ENCODE results near the gene TBKBP1.
"Not testable (repeated sequence)": the region's sequence is repeated elsewhere in the genome, so short reads cannot be mapped to it uniquely, and the experiment has no call there.

TBKBP1 gene

DNA sequence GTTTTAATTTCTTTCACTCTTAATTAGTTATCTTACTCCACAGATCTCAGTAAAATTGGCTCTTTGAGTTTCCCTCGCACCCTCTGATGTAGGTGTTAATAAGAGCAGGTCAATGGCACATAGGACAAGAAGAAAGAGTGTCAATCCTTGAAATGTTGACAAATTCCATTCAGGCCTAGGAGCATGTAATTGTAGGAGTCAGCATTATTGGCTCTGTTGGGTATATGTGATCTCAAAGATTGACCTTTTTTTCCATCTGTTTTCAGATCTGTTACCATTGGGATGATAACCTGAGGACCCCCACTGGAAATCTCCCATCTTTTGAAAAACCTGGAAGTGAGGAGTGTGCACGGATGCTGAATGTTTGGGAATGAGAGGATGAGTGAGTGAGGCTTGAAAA, 11.8 kb upstream of the TBKBP1 start:
- no peak for DNase-seq

DNA sequence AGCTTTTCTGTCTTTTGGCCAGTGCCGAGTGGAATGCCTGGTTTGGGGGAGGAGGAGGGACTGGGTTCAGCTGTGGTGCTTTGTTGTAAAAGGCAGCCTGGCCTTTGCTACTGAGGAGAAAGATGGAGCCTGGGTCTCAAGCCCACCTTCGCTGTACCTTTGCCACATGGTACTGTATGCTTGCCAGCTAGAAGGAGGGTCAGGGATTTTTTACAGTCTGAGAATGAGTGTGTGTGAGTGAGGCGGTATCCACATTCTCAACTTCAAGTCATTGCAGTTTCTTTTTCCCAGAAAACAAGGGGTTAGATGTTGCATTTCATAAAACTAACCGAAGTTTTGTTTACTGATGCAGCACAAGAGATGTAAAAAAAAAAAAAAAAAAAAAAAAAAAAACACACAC, 11.2 kb upstream of the TBKBP1 start:
- not testable (repeated sequence) for DNase-seq

DNA sequence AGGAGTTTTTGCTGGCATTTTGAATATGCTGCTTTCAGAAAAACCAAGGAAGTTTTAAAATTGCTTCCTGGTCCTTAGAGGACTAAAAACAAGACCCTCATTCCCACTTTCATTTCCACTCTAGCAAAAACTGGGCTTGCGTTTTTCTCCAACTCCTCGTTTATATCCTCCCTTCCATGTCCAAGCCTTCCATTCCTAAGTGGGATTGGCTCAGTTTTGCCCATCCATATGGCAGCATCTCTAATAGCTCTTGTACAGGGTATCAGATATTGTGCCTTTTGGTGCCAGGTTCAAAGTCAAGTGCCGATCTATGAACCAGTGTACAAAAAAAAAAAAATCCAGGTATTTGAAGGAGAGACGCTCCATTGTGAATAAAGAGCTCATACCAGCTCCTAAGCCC, 9.9 kb upstream of the TBKBP1 start:
- DNase-seq = no peak

DNA sequence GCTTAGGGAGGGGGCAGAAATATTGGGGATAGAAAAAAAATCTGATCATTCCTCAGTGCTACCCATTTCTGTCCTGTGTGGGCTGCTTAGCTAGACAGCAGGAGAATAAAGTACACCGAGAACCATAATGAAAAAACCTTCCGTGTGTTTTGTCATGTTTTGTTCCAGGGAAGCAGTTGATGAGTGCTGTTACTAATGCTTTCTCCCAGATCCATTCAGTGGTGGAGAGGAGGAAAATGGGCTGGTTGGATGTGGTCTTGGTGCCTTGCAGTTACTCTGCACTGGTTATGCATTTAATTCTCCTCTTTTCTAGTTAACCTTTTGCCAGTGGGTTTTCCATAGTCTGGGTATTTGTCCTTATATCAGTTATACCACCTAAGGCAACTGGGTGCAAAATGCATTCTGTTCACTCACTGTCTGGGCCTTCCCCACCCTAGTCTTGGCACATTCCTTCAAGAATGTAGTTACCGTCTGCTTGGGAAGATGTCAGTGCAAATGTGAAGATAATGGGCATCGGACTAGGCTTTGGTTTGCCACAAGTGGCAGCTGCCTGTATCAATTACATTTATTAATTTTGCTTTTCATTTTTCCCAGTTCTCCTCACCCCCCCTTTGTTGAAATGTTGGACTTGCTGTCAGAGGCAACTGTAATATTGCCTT, 9.3 kb upstream of the TBKBP1 start:
- no peak for DNase-seq

DNA sequence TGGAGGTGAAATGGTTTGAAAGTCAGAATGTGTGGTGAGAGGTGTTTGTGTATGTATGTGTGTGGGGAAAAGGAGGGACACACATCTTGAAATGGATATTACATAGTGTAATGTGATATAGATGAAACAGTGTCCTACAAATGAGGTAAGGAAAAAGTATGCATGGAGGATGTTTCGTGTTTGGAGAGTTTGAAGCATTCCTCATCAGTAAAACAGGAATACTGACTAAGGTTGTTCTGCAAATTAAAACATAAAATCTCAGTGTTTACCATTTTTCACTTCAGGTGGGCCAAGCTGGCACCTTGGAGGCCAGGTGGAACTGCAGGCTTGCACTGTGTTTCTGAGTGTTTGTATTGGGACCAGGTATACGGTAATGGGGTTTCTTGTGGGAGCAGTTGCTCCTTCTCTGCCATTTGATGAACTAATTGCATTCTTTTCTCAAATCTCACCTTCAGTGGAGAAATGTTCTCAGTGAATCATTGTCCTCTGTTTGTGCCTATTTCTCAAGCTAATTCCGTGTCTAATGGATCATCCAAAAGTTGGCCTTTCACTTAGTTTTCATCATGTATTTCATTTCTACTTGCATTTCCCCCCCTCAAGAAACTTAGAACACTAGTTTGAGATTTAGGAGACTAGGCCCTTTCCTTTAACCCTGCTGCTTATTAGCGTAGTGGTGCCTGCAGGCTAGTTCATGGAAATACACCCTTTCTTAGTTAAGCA, 8.2 kb upstream of the TBKBP1 start:
- no peak for DNase-seq

DNA sequence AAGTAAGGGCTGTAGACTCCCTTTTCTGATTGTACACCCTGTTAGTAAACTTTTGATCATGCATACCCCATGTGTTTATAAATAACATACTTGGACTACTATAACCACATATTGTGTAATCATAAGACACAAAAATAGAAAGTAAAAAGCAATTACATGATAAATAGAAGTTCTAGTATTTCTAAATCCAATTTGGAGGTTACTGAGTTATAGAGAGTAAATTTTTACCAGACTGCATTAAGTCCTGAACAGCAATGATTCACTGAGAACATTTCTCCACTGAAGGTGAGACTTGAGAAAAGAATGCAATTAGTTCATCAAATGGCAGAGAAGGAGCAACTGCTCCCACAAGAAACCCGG, 7.7 kb upstream of the TBKBP1 start:
- DNase-seq = no peak

DNA sequence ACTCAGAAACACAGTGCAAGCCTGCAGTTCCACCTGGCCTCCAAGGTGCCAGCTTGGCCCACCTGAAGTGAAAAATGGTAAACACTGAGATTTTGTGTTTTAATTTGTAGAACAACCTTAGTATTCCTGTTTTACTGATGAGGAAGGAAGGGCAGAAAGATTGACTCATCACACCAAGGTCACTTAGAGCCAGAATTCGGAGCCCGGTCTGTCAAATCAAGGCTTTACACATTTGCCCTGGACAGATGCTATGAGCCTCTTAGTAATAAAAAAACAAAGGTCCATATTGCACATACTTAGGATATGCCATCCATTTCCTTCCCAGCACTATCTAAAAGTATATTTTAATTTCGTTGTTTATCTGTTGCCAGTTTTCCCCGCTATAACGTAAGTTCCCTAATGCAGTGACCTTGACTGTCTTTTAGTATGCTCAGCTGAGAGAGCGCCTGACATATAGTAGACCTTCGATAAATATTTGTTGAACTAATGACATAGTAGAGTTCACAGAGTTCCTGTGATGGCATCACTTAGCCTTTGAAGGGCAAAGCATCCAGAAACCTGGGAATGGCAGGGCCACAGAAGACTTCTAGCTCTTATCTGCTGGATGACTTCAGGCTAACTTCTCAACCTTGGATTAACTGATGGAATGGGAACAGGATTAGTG, 7.2 kb upstream of the TBKBP1 start:
- no peak for DNase-seq

DNA sequence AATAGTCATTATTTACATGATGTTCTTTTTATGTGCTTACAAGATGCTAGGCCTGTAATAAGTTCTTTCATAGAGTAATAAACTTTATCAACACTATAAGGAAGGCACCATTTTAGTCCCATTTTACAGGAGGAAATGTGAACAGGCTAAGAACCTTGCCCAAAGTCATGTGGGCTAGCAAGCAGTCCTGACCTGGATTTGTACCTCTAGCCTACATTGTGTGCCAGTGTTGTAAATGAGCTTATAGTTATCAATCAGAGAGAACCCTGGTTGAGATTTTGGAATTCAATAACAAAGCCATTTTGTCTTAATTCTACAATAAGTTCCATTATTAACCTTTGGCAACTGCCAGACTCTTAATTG, 6.7 kb upstream of the TBKBP1 start:
- no peak for DNase-seq

DNA sequence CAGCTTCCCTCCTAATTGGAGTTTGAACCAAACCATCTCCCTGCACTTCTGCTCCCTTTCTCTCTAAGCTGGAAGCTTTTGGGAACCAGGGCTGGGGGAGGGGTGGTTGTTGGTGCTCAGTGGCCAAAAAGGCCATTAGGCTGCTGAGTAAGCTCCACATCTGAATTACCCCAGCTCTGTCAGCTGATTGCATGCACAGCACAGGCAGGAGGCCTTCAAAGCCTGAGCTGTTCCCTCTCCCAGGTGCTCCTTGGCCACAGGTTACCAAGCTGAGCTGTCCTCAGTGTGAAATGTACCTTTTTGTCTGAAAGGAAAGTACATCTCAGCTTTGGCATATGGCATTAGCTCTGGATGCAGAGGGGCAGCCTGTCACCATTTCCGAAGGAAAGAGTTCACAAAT, 6.2 kb upstream of the TBKBP1 start:
- DNase-seq = no peak

DNA sequence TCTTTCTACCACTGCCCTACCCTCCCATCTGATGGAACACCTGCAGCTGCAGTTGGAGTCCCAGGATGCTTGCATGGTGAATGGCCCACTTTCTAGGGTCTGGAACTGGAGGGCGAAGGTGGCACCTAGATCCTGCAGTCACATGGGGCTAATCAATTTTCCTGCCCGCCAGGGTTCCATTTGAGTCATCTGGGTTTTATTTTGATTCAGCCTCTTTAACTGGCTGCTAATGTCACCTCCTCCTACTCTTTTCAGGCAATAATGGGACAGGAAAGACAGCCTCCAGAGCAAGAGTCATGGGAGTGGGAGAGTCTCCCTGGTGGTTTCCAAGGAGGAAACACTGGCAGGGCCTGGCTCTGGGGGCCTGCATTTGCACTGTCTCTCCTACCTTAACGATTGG, 3.8 kb upstream of the TBKBP1 start:
- no peak for DNase-seq

DNA sequence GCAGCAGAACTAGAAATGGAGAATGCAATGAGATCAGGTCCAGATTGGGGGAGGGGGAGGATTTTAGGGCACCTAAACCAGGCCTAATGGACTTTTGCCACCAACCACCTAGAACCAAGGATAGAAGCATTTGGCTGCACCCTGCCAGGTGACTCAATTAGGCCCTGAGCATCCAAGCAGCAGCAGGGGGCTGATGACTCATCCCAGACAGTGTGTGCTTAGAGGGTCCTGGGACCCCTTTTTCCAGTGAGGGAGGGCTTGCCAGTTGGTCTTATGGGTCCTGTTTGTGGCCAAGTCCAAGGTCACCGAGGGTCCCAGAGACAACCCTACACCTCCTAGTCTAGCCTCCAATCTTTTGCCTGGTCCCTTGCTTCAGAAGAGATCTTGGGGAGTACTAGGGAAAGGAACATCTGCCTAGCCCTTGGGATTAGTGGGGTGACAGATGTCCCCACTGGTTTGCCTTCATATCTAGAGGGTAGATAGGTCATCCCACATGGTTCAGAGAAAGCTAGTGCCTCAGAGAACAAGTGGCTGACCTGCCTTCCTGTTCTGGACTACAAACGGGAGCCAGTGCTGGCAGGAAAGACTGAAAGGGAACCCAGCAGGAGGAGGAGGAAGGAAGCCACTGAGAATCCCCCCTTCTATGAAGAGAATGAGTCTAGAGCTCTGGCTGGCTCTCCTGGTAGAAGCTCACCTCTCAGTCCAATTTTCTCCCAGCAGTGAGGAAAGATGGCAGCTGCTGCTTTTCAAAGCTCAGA, 1.6 kb upstream of the TBKBP1 start:
- DNase-seq = no peak

DNA sequence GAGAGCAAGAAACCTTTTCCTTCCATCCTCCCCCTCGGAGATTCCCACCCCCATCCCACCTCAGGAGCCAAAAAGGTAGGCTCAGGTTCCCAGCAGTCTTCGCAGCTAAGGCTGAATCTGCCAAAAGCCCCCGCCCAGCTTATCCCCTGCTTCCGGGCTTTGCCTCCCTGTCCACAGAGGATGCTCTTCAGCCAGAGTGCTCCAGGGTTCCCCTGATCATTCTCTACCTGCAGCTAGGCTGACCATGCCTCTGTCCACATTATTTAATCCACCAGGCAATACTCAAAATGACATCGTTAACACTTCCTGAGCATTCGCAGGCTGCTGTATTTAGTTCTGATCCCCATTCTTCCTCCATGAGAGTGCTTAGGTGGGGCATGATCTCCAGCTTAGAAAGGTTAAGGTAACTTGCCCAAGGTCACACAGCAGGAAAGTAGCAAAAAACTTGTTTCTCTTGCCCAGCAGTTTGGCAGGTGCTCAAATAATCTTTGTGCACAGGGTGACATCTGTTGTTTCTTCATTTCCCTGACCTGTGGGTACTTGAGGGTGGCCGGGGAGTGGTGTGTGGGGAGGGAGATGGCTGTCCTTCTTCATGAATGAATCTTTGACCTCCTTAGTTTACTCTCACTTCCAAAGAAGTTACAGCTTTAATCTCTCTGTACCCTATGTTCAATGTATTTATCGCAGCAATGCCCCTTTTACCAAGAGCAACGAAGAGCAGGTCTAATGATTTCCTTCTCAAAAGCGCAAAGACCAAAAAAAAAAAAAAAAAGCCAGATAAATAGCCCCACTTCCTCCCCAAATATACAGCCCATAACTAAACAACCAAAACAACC, 848 bp upstream of the TBKBP1 start:
- no peak for DNase-seq

DNA sequence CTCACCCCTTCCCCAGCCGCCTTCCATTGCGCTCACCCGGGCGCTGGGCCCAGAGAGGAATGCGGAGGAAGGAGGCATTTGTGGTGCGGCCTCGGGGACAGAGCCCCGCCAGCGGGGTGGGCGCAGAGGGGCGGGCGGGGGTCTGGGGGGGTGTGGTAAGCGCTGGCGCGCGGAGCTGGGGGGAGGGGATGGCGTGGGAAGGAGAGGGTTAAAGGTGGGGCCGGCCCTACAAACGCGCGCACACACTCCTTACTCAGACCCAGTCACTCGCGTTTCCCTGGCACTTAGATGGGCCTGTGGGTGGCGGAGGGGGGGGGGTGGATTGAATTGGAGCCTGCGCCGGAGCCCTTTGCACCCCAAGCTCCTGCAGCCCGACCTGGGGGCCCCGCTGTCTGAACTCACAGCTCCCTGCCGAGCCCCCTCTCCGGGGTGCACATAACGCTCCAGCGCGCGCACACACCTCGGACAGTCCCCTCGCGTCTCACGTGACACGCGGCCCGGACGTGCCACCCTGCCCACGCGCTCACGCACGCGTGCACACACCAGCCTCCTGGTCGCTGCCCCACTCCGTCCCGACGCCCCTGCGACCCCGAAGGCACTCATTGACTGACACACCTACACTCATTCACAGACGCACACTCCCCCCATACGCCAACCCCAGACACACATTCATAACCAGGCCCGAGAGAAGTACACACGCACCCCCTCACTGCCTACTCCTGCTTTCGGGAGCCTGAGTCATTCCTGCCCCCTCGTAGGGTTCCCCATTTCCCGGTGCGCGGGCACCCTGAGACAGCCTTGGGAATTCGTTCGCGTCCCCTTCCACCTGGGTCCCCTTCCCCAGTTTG, 844 bp downstream of the TBKBP1 start:
- DNase-seq = peak; percentile 76

DNA sequence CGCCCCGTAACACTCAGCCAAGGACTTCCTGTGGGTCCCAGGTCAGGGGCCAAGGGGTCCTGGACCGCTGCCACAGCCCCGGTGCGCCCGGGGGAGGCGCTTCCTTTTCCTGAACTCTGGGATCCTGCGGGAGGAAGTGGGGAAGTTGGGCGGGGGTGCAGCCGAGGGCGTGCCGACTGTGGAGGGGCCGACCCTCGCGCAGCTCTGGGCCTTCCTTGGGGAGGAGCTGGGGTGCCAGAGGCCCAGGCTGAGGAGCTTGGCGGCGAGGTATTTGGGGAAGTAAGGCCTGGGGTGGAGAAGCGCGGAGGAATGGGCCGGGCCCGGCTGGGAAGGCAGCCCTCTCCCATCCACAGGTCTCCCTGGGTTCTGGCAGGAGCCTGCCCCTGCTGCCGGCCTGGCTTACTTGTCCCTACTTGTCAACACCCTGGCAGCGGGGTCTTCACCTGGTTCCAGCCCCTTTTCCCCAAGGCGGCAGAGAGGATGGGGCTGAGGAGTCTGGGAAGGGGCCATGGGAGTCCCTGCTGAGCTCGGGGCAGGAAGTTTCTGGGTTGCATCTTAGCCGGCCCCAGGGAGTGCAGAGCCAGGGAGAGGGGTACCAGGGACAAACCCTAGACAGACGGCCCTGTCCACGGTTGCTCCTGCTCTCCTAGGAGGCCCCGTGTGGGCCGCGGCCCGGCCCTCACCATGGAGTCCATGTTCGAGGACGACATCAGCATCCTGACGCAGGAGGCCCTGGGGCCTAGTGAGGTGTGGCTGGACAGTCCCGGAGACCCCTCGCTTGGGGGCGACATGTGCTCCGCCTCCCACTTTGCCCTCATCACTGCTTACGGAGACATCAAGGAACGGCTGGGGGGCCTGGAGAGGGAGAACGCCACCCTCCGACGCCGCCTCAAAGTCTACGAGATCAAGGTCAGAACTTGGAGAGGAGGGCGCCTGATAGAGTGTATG, 1.7 kb downstream of the TBKBP1 start:
- DNase-seq = peak; percentile 48

DNA sequence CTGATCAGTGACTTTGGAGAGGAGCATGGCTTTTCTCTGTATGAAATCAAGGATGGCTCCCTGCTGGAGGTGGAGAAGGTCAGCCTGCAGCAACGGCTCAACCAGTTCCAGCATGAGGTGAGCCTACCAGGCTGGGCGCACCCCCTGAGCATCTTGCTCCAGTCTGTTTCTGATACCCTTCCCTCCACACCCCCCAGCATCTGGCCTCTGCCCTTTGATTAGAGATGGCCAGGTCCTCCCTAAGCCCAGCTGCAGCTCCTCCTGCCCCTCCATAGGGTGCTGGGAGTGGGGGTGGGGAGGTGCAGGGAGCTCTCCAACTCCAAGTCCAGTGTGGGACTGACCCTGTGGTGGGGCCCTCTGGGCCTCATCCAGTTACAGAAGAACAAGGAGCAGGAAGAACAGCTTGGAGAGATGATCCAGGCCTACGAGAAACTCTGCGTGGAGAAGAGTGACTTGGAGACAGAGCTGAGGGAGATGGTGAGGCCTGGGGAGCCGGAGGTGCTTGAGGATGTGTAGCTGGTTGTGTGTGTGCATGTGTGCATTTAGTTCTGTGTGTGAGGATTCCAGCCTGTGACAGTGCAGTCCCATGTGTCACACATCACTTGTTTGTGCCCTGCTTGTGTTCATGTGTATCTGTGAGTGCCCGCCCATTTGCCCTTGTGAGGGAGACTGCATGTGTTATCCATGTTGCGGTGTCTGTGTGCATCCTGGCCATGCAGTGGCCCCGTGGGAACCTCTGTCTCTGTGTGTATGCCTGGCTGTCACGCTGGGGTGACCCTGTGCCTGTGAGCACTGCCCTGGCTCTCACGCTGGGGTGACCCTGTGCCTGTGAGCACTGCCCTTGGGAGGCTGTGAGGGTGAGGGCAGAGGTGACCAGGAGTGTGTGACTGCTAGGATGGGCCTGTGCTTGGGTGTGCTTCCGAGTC, 3.0 kb downstream of the TBKBP1 start:
- DNase-seq = no peak

DNA sequence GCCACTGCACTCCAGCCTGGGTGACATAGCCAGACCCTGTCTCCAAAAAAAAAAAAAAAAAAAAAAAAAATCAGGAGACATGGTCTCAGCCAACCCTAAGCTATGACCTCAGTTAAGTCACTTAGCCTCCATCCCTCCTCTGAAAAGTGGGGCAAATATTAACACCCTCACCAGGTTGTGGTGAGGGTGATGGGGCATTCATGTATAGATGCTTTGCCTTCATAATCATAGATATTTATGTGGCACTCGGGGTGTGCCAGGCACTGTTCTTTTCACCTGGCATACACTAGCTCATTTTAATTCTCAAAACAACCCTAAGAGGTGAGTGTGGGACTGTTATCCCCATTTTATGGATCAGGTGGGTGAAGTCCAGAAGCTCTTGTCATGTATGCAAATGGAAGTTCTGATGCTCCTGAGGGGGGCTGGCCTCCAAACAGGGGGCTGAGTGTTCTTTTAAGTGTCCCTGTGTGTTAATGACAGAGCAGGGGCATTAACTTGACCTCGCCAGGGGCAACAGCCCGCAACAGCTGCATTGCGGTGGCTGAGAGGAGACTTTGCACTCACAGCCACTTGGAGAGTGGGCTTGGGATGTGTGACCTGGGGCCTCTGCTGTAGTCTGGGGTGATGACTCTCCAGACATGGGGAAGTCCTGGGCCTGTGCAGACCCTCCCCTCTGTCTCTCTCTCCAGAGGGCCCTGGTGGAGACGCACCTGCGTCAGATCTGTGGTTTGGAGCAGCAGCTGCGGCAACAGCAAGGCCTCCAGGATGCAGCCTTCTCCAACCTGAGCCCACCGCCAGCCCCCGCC, 4.1 kb downstream of the TBKBP1 start:
- DNase-seq = no peak

DNA sequence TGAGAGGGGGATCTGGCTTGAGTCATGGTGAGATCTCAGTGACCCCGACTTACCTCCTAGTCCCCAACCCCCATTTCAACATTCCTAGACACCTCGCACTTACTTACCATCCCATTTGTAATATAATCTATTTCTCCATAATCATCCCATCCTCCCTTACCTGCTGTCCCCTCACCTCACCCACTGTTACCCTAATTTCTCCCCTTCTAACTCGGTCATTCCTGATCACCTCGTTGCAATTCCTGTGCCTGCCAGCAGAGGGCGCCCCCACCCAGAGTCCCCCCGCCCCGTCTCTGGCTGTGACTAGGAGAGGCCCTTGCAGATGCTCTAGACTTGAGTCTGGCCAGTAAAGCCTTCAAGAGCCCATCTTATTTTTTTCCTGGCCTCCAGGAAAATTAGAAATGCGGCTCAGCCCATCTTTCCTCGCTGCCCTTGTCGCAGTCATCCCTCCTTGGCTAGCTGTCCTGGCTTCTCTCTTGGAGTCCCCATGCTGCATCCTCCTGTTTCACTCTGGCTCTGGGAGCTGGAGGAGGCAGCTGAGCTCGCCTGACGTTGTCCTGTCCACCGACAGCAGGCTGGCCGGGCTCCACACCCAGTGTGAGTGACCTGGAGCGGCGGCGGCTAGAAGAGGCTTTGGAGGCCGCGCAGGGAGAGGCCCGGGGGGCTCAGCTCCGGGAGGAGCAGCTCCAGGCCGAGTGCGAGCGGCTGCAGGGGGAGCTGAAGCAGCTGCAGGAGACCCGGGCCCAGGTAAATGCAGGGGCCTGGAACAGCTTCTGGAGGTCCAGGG, 5.0 kb downstream of the TBKBP1 start:
- peak; percentile 88 for DNase-seq

DNA sequence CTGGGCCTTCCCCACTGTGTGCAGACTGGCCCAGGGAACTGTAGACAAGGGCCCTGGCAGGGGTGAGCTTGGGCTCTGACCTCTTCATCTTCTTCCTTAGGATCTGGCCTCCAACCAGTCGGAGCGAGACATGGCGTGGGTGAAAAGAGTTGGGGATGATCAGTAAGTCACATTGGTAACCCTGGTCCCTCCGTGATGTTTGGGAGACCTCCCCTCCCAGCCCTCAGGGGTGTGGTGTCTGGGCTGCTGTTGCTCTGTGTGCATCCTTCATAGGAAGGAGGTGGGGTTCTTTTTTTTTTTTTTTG, 5.5 kb downstream of the TBKBP1 start:
- DNase-seq = no peak
